Measurements from ENCODE around the gene TRMT6. TPM values are rescaled to one million over a fixed set of nuclear protein-coding genes. Genes with fewer than 3 reads are reported as not detected.

The TRMT6 gene
- total RNA-seq, 1 donor from 2014 or later, result 18.0 TPM

DNA sequence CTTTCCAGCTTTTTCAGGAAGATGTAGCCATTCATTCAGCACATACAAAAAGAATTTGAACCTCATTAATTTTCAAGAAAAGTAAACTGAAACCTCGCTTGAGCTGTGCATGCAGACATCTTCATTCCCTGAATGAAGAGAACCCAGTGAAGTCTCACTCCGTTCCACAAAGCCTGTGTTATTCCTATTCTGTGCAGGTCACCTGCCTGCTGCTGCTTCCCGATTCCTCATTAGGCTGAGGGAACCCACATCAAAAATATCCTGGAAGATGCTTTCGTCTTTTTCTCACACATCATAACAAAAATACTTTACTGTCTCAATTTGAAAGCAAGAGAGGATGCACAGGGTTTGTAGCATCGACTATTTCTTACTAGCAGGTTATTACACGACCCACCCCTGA is 40.1 kb downstream of the TRMT6 start:
- Histone ChIP-seq H3K36me3 (ENCODE audit: control insufficient read depth, insufficient read depth, low read length) (no peaks in the 10 kb centered on the region), H3K27me3 (ENCODE audit: control insufficient read depth, insufficient read depth, low read length) (peaks cover 6% of the 10 kb centered on the region), H3K4me3 (ENCODE audit: low read depth, low read length) (no peak overlapping the region)
- TF ChIP-seq CTCF (IDR thresholded peaks at IDR 0.05; ENCODE audit: insufficient read depth, low read length, poor library complexity, severe bottlenecking), result no peak
- no peak for DNase-seq (ENCODE audit: low read depth)

- no peak for DNase-seq (ENCODE audit: low read depth)
- no peaks in the 10 kb centered on the region for H3K36me3 ChIP-seq (ENCODE audit: control insufficient read depth, insufficient read depth, low read length)
- no peak overlapping the region for H3K4me3 ChIP-seq (ENCODE audit: low read depth, low read length)
- H3K27me3 ChIP-seq (ENCODE audit: control insufficient read depth, insufficient read depth, low read length), result peaks cover 8% of the 10 kb centered on the region
- no peak for TF ChIP-seq CTCF (IDR thresholded peaks at IDR 0.05; ENCODE audit: insufficient read depth, low read length, poor library complexity, severe bottlenecking)
These were observed 41.4 kb downstream of the TRMT6 start for GRCh38 chr20:5908981-5909380.

DNA sequence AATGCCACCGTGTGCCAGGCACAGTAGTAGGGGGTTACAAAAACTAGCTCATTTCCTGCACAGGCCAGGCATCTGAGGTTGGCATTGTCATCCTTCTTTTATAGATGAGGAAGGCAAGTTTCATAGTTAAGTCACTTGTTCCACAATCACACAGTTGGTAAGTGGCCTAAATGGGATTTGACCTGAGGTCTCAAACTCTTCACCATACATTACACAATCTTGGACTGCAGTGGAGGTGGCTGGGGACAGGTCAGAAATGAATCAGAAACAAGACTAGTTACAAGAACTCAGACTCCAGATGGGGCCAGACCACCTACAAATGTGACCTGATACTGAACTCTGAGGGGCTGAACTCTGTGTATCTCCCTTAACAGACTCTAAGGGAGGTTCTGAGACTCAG is 49.4 kb downstream of the TRMT6 start:
- Histone ChIP-seq H3K36me3 (ENCODE audit: control insufficient read depth, insufficient read depth, low read length) (no peaks in the 10 kb centered on the region), H3K4me3 (ENCODE audit: low read depth, low read length) (no peak overlapping the region), H3K27me3 (ENCODE audit: control insufficient read depth, insufficient read depth, low read length) (peaks cover 2% of the 10 kb centered on the region)
- DNase-seq (ENCODE audit: low read depth), result no peak
- no peak for TF ChIP-seq CTCF (IDR thresholded peaks at IDR 0.05; ENCODE audit: insufficient read depth, low read length, poor library complexity, severe bottlenecking)

DNA sequence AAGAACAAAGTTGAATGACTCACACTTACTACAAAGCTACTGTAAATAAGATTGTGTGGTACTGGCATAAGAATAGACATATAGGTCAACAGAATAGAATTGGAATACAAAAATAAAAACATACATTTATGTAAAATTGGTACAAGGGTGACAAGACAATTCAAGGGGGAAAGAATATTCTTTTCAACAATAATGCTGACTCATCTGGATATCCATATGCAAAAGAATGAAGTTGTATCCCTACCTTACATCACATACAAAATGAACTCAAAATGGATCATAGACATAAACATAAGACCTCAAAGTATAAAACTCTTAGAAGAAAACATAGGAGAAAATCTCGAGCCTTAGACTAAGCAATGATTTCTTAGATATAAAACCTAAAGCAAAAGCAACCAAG is 50.9 kb downstream of the TRMT6 start:
- no peak for TF ChIP-seq CTCF (IDR thresholded peaks at IDR 0.05; ENCODE audit: insufficient read depth, low read length, poor library complexity, severe bottlenecking)
- DNase-seq (ENCODE audit: low read depth), result no peak
- no peak overlapping the region for H3K4me3 ChIP-seq (ENCODE audit: low read depth, low read length)
- no peaks in the 10 kb centered on the region for H3K36me3 ChIP-seq (ENCODE audit: control insufficient read depth, insufficient read depth, low read length)
- H3K27me3 ChIP-seq (ENCODE audit: control insufficient read depth, insufficient read depth, low read length), result no peaks in the 10 kb centered on the region

GRCh38 chr20:5895626-5896025 is 54.7 kb downstream of the TRMT6 start:
- TF ChIP-seq CTCF (IDR thresholded peaks at IDR 0.05; ENCODE audit: insufficient read depth, low read length, poor library complexity, severe bottlenecking), result no peak
- DNase-seq (ENCODE audit: low read depth), result no peak

DNA sequence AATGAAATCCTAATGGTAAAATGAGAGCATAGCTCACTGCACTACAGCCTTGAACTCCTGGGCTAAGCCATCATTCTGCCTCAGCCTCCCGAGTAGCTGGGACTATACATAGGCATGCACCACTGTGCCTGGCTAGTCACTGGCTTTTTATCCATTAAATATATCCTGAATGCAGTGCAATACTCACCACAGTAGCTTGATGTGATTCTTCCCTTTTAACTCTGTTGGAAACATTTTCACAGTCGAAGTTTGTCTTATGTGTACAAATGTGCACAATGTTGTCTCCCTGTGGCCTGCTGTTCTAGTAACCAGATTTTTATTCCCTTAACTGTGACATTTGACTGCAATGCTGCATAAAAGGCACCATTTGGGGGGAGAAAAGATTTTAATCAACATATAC is 56.7 kb downstream of the TRMT6 start:
- H3K4me3 ChIP-seq (ENCODE audit: low read depth, low read length), result no peak overlapping the region
- no peaks in the 10 kb centered on the region for H3K36me3 ChIP-seq (ENCODE audit: control insufficient read depth, insufficient read depth, low read length)
- no peak for DNase-seq (ENCODE audit: low read depth)
- no peaks in the 10 kb centered on the region for H3K27me3 ChIP-seq (ENCODE audit: control insufficient read depth, insufficient read depth, low read length)
- TF ChIP-seq CTCF (IDR thresholded peaks at IDR 0.05; ENCODE audit: insufficient read depth, low read length, poor library complexity, severe bottlenecking), result no peak

More at GRCh38 chr20:5895626-5896025, 54.7 kb downstream of the TRMT6 start:
- H3K4me3 ChIP-seq (ENCODE audit: low read depth, low read length), result no peak overlapping the region
- H3K36me3 ChIP-seq (ENCODE audit: control insufficient read depth, insufficient read depth, low read length), result no peaks in the 10 kb centered on the region
- no peaks in the 10 kb centered on the region for H3K27me3 ChIP-seq (ENCODE audit: control insufficient read depth, insufficient read depth, low read length)
